ENCODE measurements around the gene VIPR1.

The VIPR1 gene

DNA sequence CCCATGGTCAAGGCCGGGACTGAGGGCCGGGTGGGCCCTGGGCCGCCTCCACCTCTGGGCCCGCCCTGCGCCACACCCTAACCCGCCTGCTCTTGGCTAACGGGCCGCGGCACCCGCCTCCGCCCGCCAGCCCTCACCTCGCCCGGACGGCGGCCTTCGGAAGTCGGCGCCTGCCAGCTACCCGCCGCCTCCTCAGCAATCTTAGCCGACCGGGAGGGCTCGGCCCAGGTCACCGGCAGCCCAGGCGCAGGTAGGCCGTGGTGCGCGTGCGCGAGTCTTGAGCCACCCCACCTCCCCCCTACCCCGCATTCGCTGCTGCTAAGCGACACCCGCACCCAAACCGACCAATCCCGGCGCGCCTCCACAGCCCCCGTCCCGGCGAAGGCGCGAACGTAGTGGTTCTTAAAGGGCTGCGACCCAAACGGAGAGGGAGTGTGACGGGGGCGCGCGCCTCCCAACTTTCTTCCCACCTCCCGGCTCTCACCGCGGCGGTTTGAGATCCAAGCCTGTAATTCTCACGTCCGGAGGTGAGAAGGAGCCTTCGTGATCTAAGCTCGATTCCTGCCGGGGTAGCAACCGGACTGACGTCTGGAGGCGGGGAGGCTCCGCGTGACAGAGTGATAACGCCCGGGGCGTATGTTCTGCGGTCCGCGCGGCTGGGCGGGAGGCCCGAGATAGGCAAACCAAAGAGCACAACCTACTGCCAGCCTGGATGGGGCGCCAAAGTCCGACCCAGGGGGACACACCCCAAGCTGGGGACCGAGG is 79.4 kb downstream of the VIPR1 start, which contains the start of gene SEC22C:
Gene SEC22C (minus strand): TSS at position 259 of the 765 bp plus-strand sequence. CDS start 12,921 bp downstream, outside the sequence.
- DNase-seq = peak; percentile 80

DNA sequence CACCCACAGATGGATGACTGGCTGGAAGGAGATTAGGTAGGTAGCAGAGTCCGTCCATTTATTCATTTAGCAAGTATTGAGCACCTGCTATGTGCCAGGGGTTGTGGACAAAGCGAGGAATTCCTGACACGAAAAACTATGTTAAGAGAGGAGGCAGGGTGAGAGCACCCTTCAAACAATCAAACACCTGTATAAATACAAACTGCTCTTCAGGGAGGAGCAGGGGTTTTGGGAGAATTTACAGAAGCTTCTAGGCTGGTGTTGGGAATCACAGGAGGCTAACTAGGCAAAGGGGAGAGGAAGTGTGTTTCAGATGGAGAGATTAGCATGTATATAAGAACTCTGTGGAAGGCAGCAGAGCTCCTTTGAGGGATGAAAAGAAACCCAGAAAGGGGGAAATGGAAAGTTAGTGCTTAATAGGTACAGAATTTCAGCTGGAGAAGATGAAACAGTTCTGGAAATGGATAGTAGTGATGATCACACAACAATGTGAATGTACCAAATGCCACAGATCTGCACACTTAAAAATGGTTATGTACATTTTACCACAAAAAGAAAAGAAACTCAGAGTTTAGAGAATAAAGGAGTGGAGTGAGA is 80.1 kb downstream of the VIPR1 start:
- no peak for DNase-seq

All from NCI-H1436 (cell line).